Measurements from ENCODE around the gene EZR. TPM values are rescaled to one million over a fixed set of nuclear protein-coding genes. Genes with fewer than 3 reads are reported as not detected.
A peak's percentile ranks its signal among the peaks of the same experiment; 100 is the strongest.

Gene EZR
- total and polyA plus RNA-seq, 2 of the 8 experiments (the other 6 are each of a cell fraction or from before 2014, with no cell fraction given) = 122 to 286 TPM

DNA sequence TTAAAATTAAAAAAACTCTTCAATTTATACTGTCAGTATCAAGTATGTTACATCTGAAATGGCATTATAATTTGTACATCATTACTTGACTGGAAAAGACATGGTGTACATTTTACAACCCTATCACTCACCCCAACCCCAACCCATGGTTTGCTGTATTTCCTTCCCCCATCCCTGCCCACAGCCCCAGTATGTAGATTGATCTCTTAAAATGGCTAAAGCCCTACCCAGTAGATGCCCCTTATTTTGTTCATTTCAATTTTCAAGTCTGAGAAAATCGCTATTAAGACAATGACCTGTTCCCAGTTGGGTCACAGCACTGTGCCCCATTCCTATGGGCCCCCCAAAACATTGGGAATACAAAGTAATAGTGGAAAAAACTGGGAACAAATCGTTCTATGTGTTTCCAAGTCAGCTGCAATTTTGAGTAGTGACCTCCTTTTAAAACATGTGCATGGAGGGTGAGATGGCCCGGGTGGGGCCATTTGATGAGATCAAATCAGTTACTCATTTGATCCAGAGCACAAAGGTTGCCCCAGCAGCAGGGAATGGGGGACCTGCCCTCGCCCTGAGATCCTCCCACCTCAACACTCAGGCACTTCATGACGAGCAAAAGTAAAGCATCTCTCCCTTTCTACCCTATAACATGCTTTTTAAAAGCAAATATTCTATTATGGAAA lies 13.3 kb downstream of the EZR start:
- Histone ChIP-seq H3K36me3 (ENCODE audit: control insufficient read depth in 2 of 4, insufficient read depth in 4 of 4, low read length in 3 of 4) (peaks cover 0 to 49% (median 6%) of the 10 kb centered on the region in 4 experiments; a peak in 6 of 8 replicates), H2BK5ac (ENCODE audit: low read depth, low read length) (no peak overlapping the region), H4K91ac (replicated peaks; ENCODE audit: insufficient read length, low read length) (no peak overlapping the region), H3K4me3 (ENCODE audit: extremely low read depth in 1 of 4, insufficient read depth in 2 of 4, low read depth in 3 of 4, low read length in 4 of 4) (no peak overlapping the region), H2BK15ac (ENCODE audit: low read length) (no peak overlapping the region), H3K4me2 (ENCODE audit: insufficient read depth in 1 of 2, low read depth in 2 of 2, low read length in 2 of 2) (peak overlapping the region in 1 of 2 experiments; percentile 30; a peak in 1 of 4 replicates), H3K27me3 (replicated peaks in 1 of 4; ENCODE audit: control insufficient read depth in 3 of 4, extremely low read depth in 1 of 4, insufficient read depth in 3 of 4, low read length in 3 of 4) (no peaks in the 10 kb centered on the region), H4K8ac (ENCODE audit: extremely low read depth, insufficient read depth, low read length) (no peak overlapping the region), H2BK120ac (replicated peaks; ENCODE audit: low read depth, low read length) (no peak overlapping the region), H3K18ac (ENCODE audit: extremely low read depth, low read length) (no peak overlapping the region), H3K9ac (replicated peaks in 1 of 4; ENCODE audit: extremely low read depth in 1 of 4, low read depth in 3 of 4, low read length in 3 of 4) (no peak overlapping the region), H3K4me1 (replicated peaks in 1 of 4; ENCODE audit: control insufficient read depth in 3 of 4, insufficient read depth in 4 of 4, low read length in 3 of 4) (peaks cover 16 to 44% (median 30%) of the 10 kb centered on the region in 4 experiments), H3K14ac (ENCODE audit: insufficient read length) (no peak overlapping the region), H2BK12ac (ENCODE audit: low read depth, low read length) (no peak overlapping the region), H3K79me2 (ENCODE audit: control insufficient read depth in 1 of 2, insufficient read depth in 2 of 2, low read length in 2 of 2) (peaks cover 64 to 97% of the 10 kb centered on the region in 2 experiments), H2AK5ac (ENCODE audit: low read depth, low read length) (no peak overlapping the region), H3K4ac (replicated peaks; ENCODE audit: insufficient read length, low read depth, low read length) (no peak overlapping the region), H3K56ac (replicated peaks; ENCODE audit: insufficient read length, low read depth, low read length) (no peak overlapping the region), H3K9me3 (ENCODE audit: insufficient read depth in 2 of 2, low read depth in 1 of 2, low read length in 1 of 2) (no peaks in the 10 kb centered on the region), H2AFZ (ENCODE audit: low read length) (no peak overlapping the region), H3K23ac (ENCODE audit: insufficient read length) (no peak overlapping the region), H4K5ac (ENCODE audit: insufficient read length, low read depth, low read length) (no peak overlapping the region), H4K20me1 (replicated peaks in 1 of 2; ENCODE audit: control insufficient read depth in 1 of 2, insufficient read depth in 2 of 2, low read length in 2 of 2) (peaks cover 42 to 45% of the 10 kb centered on the region in 2 experiments), H3K23me2 (ENCODE audit: low read depth, low read length) (no peaks in the 10 kb centered on the region), H3K79me1 (ENCODE audit: low read depth, low read length) (peaks cover 3% of the 10 kb centered on the region; the same call in 1 of the 2 replicates), H3K27ac (ENCODE audit: low read depth, low read length) (no peak overlapping the region), H2BK20ac (ENCODE audit: low read length) (no peak overlapping the region)
- ChIA-PET CTCF (ENCODE audit: partially characterized antibody) (interaction anchor here (0.7 to 0.9 kb wide), 3 partner anchors 41 to 115 kb away, joined by 3 to 4 read pairs (median 3); no protein-coding TSS in a partner anchor), POLR2A (ENCODE audit: partially characterized antibody) (interaction anchor here (0.7 to 4.4 kb wide), 7 partner anchors 10 to 146 kb away, joined by 3 to 23 read pairs (median 4); no protein-coding TSS in a partner anchor)
- WGBS, 2 experiments (ENCODE audit: extremely low coverage in 1 of 2, insufficient coverage in 1 of 2, insufficient read length in 1 of 2, insufficient replicate concordance in 2 of 2, low coverage in 1 of 2, low lambda C conversion rate in 2 of 2, missing lambda C conversion rate in 1 of 2) = 83% methylated on average over 5 of the region's 5 CpGs; no CpG with 5 or more reads in 1 of the 2 experiments
- FAIRE-seq (no peak), DNase-seq (ENCODE audit: low read depth in 1 of 2, low spot score in 2 of 2) (no peak)
- TF ChIP-seq, protein P1, sequence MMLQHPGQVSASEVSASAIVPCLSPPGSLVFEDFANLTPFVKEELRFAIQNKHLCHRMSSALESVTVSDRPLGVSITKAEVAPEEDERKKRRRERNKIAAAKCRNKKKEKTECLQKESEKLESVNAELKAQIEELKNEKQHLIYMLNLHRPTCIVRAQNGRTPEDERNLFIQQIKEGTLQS (IDR thresholded peaks at IDR 0.05; ENCODE audit: insufficient read depth, low read depth, low read length) = no peak
- TF ChIP-seq POLR2A (IDR thresholded peaks at IDR 0.05; ENCODE audit: control extremely low read depth in 1 of 2, low read depth in 2 of 2, low read length in 2 of 2) (no peak), CHD2 (IDR thresholded peaks at IDR 0.05; ENCODE audit: low read length) (no peak), SIN3A (conservative IDR thresholded peaks at IDR 0.05 in 1 of 2, IDR thresholded peaks at IDR 0.05 in 1 of 2; ENCODE audit: low read depth in 1 of 2, low read length in 2 of 2) (no peak), BACH1 (IDR thresholded peaks at IDR 0.05; ENCODE audit: low read length) (no peak), ZNF274 (IDR thresholded peaks at IDR 0.05; ENCODE audit: borderline replicate concordance, extremely low read depth, low read length) (no peak), BRCA1 (IDR thresholded peaks at IDR 0.05; ENCODE audit: low read depth, low read length) (no peak), GABPA (IDR thresholded peaks at IDR 0.05; ENCODE audit: borderline replicate concordance, insufficient read depth, low read length) (no peak), CHD1 (IDR thresholded peaks at IDR 0.05; ENCODE audit: low read depth, low read length) (no peak), FOSL1 (IDR thresholded peaks at IDR 0.05; ENCODE audit: insufficient read depth, low read depth, low read length) (no peak)
- TF ChIP-seq, protein P2, sequence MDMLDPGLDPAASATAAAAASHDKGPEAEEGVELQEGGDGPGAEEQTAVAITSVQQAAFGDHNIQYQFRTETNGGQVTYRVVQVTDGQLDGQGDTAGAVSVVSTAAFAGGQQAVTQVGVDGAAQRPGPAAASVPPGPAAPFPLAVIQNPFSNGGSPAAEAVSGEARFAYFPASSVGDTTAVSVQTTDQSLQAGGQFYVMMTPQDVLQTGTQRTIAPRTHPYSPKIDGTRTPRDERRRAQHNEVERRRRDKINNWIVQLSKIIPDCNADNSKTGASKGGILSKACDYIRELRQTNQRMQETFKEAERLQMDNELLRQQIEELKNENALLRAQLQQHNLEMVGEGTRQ (IDR thresholded peaks at IDR 0.05; ENCODE audit: low read length) = no peak
